ENCODE results near the gene CPLANE2.
"Not testable (repeated sequence)": the region's sequence is repeated elsewhere in the genome, so short reads cannot be mapped to it uniquely, and the experiment has no call there.

CPLANE2 gene

GRCh38 chr1:16208270-16208987, 28.6 kb downstream of the CPLANE2 start:
- no peak for DNase-seq

GRCh38 chr1:16207318-16208269, 29.4 kb downstream of the CPLANE2 start:
- peak; percentile 14 for DNase-seq

DNA sequence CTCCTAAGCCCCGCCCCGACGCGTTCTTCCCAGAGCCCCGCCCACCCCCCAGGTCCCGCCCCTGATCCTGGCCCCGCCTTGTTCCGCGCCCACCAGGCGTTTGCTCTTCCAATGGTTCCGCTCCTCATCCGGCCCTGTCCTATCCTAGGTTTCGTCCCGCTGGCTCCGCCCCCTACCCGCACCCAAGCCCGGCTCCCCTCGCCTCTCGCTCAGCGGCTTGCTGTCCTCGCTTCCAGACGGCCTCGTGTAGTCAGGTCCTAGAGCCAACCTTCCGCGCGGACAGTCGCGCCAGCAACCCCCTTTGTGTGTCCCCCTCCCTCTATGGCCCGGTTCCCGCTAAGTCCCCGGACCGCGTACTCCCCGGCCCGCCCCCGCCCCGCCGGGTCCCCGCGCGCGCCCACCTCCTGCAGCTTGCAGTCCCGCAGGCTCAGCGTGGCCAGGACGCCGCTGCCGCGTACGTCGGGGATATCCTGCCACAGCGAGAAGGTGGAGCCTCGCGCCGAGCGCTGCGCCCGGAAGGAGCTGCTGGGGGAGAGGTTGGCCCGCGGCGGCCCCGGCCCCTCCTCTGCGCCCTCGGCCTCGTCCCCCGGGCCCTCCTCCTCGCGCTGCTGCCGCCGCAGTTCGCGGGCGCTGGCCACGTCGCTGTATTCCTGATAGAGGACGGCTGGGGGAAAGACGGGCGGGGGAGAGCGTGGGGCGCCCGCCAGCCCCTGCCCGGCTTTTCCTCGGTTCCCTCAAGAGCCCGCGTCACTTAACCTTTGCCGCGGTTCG, 30.3 kb downstream of the CPLANE2 start:
- peak; percentile 99 for DNase-seq

- no peak for DNase-seq
These were observed 31.0 kb downstream of the CPLANE2 start for GRCh38 chr1:16205891-16206546.

DNA sequence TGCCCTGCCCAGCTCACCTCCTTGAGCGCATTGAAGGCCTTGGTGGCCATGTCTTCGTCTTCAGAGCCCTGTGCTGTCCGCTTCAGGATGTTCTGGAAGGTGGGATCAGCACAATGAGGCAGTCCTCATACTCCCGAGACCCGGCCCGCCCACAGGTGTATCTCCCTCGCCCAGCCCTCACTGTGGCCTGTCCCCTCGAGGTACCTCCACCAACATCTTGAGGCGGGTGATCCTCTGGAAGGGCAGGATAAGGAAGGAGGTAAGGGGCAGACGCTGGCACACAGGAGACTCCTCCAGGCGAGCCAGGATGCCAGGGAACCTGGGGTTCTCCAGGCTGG, 31.7 kb downstream of the CPLANE2 start:
- no peak for DNase-seq

- peak; percentile 12 for DNase-seq
These were observed 32.2 kb downstream of the CPLANE2 start for GRCh38 chr1:16204634-16205333.

DNA sequence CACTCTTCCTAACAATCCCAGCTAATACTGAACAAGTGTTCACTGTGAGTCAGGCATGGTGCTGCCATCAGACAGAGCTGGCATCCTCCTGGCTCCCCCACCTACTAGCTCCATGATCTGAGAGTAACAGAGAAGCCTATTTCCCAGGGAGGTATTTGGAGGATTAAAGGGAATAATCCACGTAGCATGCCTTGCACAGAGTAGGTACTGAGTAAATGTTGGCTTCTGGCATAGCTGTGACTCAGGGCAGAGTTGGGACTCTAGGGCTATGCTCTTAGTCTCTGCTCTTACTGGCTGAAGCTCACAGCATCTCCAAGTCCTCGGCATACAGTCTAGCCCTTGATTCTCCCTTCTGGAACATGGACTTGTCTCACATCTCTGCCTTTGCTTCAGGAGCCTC, 32.8 kb downstream of the CPLANE2 start:
- no peak for DNase-seq

GRCh38 chr1:16203550-16203949, 33.4 kb downstream of the CPLANE2 start:
- no peak for DNase-seq

- no peak for DNase-seq
These were observed 34.4 kb downstream of the CPLANE2 start for GRCh38 chr1:16202281-16203210.

DNA sequence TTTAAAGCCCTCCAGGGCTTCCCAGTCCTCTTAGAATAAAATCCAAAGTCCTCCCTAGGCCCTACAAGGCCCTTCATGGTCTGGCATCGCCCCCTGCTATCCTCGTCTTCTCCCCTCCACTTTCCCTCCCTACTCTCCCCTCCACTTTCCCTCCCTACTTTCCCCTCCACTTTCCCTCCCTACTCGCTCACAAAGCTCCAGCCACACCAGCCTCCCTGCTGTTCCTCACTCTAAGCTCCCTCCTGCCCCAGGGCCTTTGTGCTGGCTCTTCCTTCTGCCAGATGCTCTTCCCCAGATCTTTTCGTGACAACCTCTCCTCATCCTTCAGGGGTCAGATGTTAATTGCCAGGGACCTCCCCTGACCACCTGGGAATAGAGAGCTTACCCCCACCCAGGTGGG, 37.3 kb downstream of the CPLANE2 start:
- no peak for DNase-seq

- no peak for DNase-seq
These were observed 37.9 kb downstream of the CPLANE2 start for GRCh38 chr1:16199157-16199501.

DNA sequence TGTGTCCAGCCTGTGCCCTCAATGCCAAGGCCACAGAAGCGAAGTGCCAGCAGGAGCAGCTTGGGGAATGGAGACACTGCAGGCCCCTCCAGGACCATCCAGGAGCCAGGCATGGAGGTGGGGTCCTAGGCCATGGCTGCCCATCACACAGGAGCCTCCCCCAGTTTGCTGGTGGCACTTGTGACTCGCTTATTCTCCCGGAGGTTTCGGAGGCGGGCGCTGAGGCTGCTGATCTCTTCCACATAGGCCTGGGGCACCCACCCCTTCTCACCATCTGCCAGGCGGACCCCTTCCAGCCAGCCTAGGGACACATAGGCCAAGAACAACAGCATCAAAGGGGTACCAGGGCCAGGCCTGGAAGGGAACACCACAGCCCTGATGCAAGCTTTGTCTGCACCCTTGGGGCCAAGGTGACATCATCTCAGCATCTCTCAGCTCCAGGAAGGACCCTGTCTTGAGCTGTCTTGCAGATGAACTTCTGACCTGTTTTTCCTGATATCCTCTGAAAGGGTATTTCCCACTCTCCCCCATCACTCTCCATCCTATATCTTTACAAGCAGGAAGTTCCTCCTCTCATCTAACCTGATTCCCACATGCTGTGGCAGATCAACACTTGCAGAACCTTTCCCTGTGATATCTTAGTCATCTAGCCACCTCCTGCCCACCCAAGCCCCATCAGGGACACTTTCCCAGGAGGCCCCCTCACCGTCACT, 38.4 kb downstream of the CPLANE2 start:
- no peak for DNase-seq

- no peak for DNase-seq
These were observed 40.1 kb downstream of the CPLANE2 start for GRCh38 chr1:16196874-16197273.

GRCh38 chr1:16196139-16196538, 40.8 kb downstream of the CPLANE2 start:
- DNase-seq, result not testable (repeated sequence)

DNA sequence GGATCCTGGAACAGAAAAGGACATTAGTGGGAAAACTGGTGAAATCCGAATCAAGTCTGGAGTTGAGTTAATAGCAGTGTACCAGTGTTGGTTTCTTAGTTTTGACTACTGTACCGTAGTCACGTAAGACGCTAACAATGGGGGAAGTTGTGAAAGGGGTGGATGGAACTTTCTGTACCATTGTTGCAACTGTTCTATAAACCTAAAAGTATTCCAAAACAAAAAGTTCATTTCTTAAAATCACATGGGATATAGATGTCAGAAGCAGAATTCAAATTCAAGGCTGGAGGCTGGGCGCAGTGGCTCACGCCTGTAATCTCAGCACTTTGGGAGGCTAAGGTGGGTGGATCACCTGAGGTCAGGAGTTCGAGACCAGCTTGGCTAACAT, 41.5 kb downstream of the CPLANE2 start:
- no peak for DNase-seq

- DNase-seq, result no peak
These were observed 45.0 kb downstream of the CPLANE2 start for GRCh38 chr1:16191916-16192546.

DNA sequence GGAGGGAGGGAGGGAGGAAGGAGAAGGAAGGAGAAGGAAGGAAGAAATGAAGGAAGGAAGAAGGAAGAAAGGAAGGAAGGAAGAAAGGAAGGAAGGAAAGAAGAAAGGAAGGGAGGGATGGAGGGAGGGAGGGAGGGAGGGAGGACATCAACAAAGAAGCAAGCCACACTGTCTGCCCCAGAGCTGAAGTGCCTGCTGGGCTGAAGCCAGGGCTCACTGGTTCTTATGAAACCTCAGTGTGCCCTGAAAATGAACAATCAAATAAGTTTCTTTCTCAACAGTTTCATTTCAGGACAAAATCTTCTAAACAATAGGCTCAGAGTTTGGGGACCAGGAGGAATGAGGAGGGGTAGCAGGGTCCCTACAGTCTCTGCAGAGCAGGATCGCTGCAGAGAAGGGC, 45.7 kb downstream of the CPLANE2 start:
- no peak for DNase-seq

DNA sequence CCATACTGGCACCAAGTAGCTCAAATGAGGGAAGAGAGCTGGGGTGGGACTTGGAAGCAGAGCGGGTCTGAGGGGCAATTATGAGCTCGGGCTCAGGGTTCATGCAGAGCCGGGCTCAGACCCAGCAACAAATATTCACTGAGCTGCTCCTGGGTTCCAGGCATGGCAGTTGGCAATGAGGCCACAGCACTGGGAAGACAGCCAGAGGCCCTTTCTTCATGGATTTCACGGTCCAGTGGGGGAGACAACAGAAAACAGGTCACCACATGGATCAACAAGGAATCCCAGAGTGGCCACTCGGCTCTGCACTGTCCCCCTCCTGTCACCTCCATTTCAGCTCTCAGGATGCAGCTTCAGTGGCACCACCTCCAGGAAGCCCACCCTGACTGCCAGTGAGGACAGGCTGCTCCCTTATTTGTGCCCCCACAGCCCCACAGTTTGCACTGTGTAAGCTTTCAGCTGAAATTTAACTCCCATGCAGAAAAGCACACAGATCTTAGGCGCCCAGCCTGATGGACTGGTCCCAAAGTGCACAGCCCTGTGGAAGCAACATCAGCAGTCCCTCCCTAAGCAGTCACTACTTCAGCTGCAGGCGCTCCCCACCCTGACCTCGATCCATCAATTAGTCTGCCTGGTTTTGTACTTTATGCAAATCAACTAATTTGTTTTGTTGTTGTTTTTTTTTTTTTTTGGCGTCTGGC, 46.9 kb downstream of the CPLANE2 start:
- DNase-seq, result no peak

- DNase-seq, result no peak
These were observed 48.0 kb downstream of the CPLANE2 start for GRCh38 chr1:16189003-16189402.
